NB4 (cell line): ENCODE measurements around the gene LRP6.

Source experiments
- DNase-seq: peaks from one replicate; pipeline ENCODE4 v3.0.0; 2010; ENCODE audit warnings: low read depth
- H3K4me3 ChIP-seq: one replicate; pipeline ENCODE4 v1.5.1; 2011; ENCODE audit warnings: mild to moderate bottlenecking, low read depth, low read length, moderate library complexity
- MAX ChIP-seq: IDR thresholded peaks from 2 replicates; pipeline ENCODE4 v1.6.1; 2011; ENCODE audit warnings: low read depth, low read length
- MYC ChIP-seq: IDR thresholded peaks from 2 replicates; pipeline ENCODE4 v1.6.1; 2011; ENCODE audit warnings: low read depth, low read length
- POLR2A ChIP-seq: IDR thresholded peaks from 2 replicates; pipeline ENCODE4 v1.6.1; 2011; ENCODE audit warnings: mild to moderate bottlenecking; ENCODE audit not compliant: insufficient read length; ENCODE audit errors: extremely low read depth
- TF ChIP-seq, protein P1 (sequence below): IDR thresholded peaks from one replicate; pipeline ENCODE4 v1.5.1; 2012; ENCODE audit warnings: low read depth, low read length

Gene LRP6

GRCh38 chr12:12069821-12070548 is 196.9 kb downstream of the LRP6 start:
- DNase-seq = no peak
- H3K4me3 ChIP-seq = no peak overlapping the region
- TF ChIP-seq MYC (no peak), MAX (no peak), POLR2A (no peak)
- TF ChIP-seq, protein P1, sequence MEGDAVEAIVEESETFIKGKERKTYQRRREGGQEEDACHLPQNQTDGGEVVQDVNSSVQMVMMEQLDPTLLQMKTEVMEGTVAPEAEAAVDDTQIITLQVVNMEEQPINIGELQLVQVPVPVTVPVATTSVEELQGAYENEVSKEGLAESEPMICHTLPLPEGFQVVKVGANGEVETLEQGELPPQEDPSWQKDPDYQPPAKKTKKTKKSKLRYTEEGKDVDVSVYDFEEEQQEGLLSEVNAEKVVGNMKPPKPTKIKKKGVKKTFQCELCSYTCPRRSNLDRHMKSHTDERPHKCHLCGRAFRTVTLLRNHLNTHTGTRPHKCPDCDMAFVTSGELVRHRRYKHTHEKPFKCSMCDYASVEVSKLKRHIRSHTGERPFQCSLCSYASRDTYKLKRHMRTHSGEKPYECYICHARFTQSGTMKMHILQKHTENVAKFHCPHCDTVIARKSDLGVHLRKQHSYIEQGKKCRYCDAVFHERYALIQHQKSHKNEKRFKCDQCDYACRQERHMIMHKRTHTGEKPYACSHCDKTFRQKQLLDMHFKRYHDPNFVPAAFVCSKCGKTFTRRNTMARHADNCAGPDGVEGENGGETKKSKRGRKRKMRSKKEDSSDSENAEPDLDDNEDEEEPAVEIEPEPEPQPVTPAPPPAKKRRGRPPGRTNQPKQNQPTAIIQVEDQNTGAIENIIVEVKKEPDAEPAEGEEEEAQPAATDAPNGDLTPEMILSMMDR = no peak

GRCh38 chr12:12068751-12069150 is 198.1 kb downstream of the LRP6 start:
- no peak for DNase-seq
- no peak overlapping the region for H3K4me3 ChIP-seq
- TF ChIP-seq, protein P1 = no peak
- TF ChIP-seq MAX (no peak), MYC (no peak), POLR2A (no peak)
